GM18498 (cell line): ENCODE data around the gene TIMM8A.
"Not testable (repeated sequence)": the region's sequence is repeated elsewhere in the genome, so short reads cannot be mapped to it uniquely, and the experiment has no call there.

ENCODE experiments used
- ATAC-seq: cut with Tn5 transposase; IDR thresholded peaks from one replicate; pipeline ENCODE4 v1.9.1; 2021; ENCODE audit warnings: mild to moderate bottlenecking, moderate library complexity; ENCODE audit not compliant: unreplicated experiment

The TIMM8A gene

DNA sequence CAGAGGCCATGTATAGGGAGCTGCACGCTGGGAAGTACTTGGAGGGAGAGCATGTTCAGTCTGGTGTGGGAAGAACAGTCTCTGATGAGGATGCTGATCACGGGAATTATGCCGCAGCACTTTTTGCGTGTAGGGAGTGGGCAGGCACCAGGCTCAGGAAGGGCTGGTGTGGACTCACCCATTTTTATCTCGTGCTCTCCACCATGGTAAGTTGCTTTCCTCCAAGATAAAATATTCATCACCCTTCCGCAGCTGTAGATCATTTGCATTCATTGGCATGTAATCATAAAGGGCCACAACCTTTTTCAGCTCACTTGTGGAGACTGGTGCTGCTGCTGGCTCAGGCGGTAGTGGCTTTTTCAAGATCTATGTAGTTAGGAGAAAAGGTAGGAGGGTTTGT lies 11.8 kb upstream of the TIMM8A start:
- ATAC-seq = no peak

GRCh38 chrX:101359966-101360365 lies 11.4 kb upstream of the TIMM8A start:
- ATAC-seq = no peak

- no peak for ATAC-seq
These were observed 8.7 kb upstream of the TIMM8A start for GRCh38 chrX:101357166-101357795.

DNA sequence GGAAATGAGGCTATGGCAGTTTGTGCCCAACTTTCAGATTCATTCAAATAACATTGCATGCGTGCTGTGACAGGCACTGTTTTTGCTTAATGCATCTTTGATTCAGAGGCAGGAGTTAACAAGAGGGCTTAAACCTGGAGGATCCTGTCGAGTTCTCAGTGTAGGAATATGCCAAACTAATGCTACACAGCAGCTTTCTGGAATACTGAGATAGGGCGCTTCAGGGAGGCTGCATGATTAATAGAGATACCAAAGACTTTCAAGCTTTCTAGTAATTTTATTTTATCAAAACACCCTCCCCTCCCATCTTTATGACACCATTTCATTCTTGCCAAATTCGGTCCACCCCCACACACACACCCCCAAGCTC lies 636 bp upstream of the TIMM8A start:
- ATAC-seq = no peak

DNA sequence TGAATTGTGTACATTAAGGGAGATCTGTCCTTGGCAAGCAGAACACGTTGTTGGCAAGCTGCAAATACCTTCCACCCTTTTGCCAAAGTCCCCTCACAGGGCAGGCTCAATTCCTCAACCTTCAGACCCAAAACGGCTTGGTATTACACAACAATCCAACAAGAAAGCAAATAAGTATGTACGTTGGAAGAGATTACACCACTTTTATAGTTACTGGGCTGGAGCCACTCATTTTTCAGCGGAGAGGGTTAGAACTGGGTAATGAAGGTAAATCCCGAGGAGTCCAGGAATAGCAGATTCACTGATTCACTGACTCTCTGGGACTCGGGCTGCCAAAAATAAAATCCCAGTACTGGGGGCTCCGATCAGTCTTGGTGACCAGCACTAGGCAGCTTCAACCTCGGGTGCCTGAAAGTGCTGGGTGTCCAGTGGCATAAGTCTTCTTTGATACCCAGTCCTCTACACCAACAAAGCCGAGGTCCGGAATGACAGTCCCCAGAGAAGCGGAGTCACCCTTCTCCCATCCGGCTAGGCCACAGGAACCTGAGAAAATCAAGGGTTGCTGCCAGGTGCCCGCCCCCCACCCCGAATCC lies 587 bp downstream of the TIMM8A start:
- ATAC-seq = peak; percentile 7

DNA sequence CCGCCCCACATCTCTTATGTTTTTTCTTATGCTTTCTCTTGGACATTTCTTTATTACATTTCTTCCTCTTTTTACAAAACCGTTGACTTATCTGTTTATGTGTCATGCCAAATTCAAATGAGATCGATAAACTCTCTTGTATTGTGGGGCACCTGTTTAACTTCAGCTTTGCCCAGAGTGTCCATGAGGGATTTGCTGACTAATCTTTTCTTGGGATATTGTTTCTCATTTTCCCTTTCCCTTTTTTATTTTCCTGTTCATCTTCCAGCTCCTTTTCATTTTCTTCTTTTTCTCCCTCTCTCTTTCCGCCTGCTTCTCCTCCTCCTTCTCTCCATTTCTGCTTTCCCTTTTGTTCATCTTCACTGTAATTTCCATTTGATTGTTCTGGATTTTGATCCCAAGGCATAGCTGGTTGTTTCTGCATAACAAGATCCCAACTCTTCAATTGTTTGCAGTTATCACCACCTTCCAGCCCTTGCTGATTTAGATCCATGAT lies 10.7 kb downstream of the TIMM8A start:
- ATAC-seq = no peak

- ATAC-seq = not testable (repeated sequence)
These were observed 14.2 kb downstream of the TIMM8A start for GRCh38 chrX:101334310-101334709.

- ATAC-seq = not testable (repeated sequence)
These were observed 21.9 kb downstream of the TIMM8A start for GRCh38 chrX:101326600-101326999.

- ATAC-seq = no peak
These were observed 44.8 kb downstream of the TIMM8A start for GRCh38 chrX:101303790-101304189.
